HEK293T (cell line): Measurements from ENCODE around the gene POP5.

ENCODE experiments used
- BHLHE40 ChIP-seq: fragments of 450-650 bp; IDR thresholded peaks from 2 replicates; pipeline ENCODE4 v1.6.1; 2016; ENCODE audit warnings: mild to moderate bottlenecking, moderate library complexity, borderline replicate concordance
- ELF4 ChIP-seq: fragments of 450-650 bp; IDR thresholded peaks from 2 replicates; pipeline ENCODE4 v1.6.1; 2017; ENCODE audit warnings: antibody characterized with exemption
- FOXK2 ChIP-seq: fragments of 450-650 bp; IDR thresholded peaks from 2 replicates; pipeline ENCODE4 v1.6.1; 2016; ENCODE audit warnings: mild to moderate bottlenecking
- HDGF ChIP-seq: fragments of 450-650 bp; IDR thresholded peaks from 2 replicates; pipeline ENCODE4 v1.6.1; 2017; ENCODE audit warnings: antibody characterized with exemption, borderline replicate concordance
- L3MBTL2 ChIP-seq: fragments of 450-650 bp; conservative IDR thresholded peaks from 2 replicates; pipeline ENCODE4 v1.6.1; 2016; ENCODE audit warnings: mild to moderate bottlenecking
- SP1 ChIP-seq: fragments of 450-650 bp; IDR thresholded peaks from 2 replicates; pipeline ENCODE4 v1.6.1; 2017
- TARDBP ChIP-seq: fragments of 450-650 bp; IDR thresholded peaks from 2 replicates; pipeline ENCODE4 v1.6.1; 2016
- ZNF384 ChIP-seq: fragments of 450-650 bp; IDR thresholded peaks from 2 replicates; pipeline ENCODE4 v1.6.1; 2016
- TF ChIP-seq, protein P1 (sequence below): fragments of 450-650 bp; IDR thresholded peaks from 2 replicates; pipeline ENCODE4 v1.6.1; 2016

DNA sequence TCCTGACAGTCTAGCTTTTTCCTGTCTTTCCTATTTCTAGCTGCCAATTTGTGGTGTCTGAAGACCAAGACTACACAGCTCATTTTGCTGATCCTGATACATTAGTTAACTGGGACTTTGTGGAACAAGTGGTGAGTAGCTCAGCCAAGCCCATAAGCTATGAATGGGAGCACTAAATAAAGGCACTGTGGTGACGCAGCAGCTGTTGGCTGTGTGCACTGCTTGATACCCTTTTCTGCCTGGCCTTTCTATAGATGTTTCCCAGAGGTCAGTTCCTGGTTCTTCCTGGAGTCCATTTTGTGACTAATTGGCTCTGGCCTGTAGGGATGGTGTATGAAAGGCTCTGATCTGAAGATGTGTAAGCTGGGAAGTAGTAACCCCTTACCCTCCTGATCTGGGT, 26.5 kb downstream of the POP5 start:
- TF ChIP-seq FOXK2 (no peak), L3MBTL2 (no peak), BHLHE40 (no peak), SP1 (no peak), ZNF384 (no peak), ELF4 (no peak), HDGF (no peak), TARDBP (no peak)
- TF ChIP-seq, protein P1, sequence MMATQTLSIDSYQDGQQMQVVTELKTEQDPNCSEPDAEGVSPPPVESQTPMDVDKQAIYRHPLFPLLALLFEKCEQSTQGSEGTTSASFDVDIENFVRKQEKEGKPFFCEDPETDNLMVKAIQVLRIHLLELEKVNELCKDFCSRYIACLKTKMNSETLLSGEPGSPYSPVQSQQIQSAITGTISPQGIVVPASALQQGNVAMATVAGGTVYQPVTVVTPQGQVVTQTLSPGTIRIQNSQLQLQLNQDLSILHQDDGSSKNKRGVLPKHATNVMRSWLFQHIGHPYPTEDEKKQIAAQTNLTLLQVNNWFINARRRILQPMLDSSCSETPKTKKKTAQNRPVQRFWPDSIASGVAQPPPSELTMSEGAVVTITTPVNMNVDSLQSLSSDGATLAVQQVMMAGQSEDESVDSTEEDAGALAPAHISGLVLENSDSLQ, result no peak
